ENCODE measurements around the gene ITGB3BP.

Gene ITGB3BP

GRCh38 chr1:63418101-63418500 lies 104.9 kb downstream of the ITGB3BP start:
- DNase-seq (ENCODE audit: low read depth), result no peak

GRCh38 chr1:63414691-63415365 lies 108.2 kb downstream of the ITGB3BP start:
- DNase-seq (ENCODE audit: low read depth), result no peak

GRCh38 chr1:63413394-63413793 lies 109.6 kb downstream of the ITGB3BP start:
- DNase-seq (ENCODE audit: low read depth), result no peak

GRCh38 chr1:63411066-63411465 lies 112.0 kb downstream of the ITGB3BP start:
- no peak for DNase-seq (ENCODE audit: low read depth)

- DNase-seq (ENCODE audit: low read depth), result no peak
Measured at GRCh38 chr1:63408331-63408730, 114.7 kb downstream of the ITGB3BP start.

GRCh38 chr1:63407002-63407401 lies 116.0 kb downstream of the ITGB3BP start:
- no peak for DNase-seq (ENCODE audit: low read depth)

- DNase-seq (ENCODE audit: low read depth), result no peak
Measured at GRCh38 chr1:63405987-63406386, 117.0 kb downstream of the ITGB3BP start.

GRCh38 chr1:63405021-63405420 lies 118.0 kb downstream of the ITGB3BP start:
- DNase-seq (ENCODE audit: low read depth), result no peak

GRCh38 chr1:63403386-63403785 lies 119.6 kb downstream of the ITGB3BP start:
- DNase-seq (ENCODE audit: low read depth), result no peak

GRCh38 chr1:63401945-63402344 lies 121.1 kb downstream of the ITGB3BP start:
- DNase-seq (ENCODE audit: low read depth), result no peak

Data from T-helper 22 cell (primary cell).